Activated B cell treated with CpG ODN at 0.5 μM for 24 hours (primary cell): ENCODE results near the gene IMPA2. TPM values are rescaled to one million over a fixed set of nuclear protein-coding genes. Genes with fewer than 3 reads are reported as not detected.

Experiments used
- ATAC-seq: fragments of 200-7000 bp; cut with Tn5 transposase; one replicate; pipeline ENCODE4 v1.10.0; 2021; ENCODE audit warnings: low read depth, mild to moderate bottlenecking, moderate library complexity
- CTCF ChIA-PET: fragments of 350-600 bp; sonication (Branson Sonifier 250); formaldehyde crosslinking; loops from one replicate; lab custom pipeline; 2021; ENCODE audit warnings: antibody characterized with exemption; lab: Charles Lee
- POLR2A ChIA-PET: fragments of 350-600 bp; sonication (Branson Sonifier 250); formaldehyde crosslinking; loops from one replicate; lab custom pipeline; 2021; ENCODE audit warnings: antibody characterized with exemption; lab: Charles Lee
- DNase-seq: peaks from one replicate; pipeline ENCODE4 v3.0.0; 2022
- H3K27ac Mint-ChIP-seq: one replicate; pipeline ENCODE4 v1.8.0; 2020; ENCODE audit warnings: mixed read lengths
- H3K27me3 Mint-ChIP-seq: one replicate; pipeline ENCODE4 v1.8.0; 2021; ENCODE audit warnings: mixed read lengths
- H3K36me3 Mint-ChIP-seq: one replicate; pipeline ENCODE4 v1.8.0; 2021; ENCODE audit warnings: low read depth, mixed read lengths
- H3K4me1 Mint-ChIP-seq: one replicate; pipeline ENCODE4 v1.8.0; 2021; ENCODE audit warnings: mixed read lengths
- H3K4me3 Mint-ChIP-seq: one replicate; pipeline ENCODE4 v1.8.0; 2020; ENCODE audit warnings: mild to moderate bottlenecking, mixed read lengths
- H3K9me3 Mint-ChIP-seq: one replicate; pipeline ENCODE4 v1.8.0; 2020; ENCODE audit warnings: mixed read lengths
- CTCF ChIP-seq: fragments of 200-600 bp; IDR thresholded peaks from one replicate; pipeline ENCODE4 v1.8.0; 2022; ENCODE audit warnings: antibody characterized with exemption, mild to moderate bottlenecking
- intact Hi-C: fragments of 100-400 bp; cut with micrococcal nuclease; formaldehyde crosslinking; loops from one replicate; pipeline ENCODE4 v1.15.1; 2024
- total RNA-seq: library from RNA; stranded (reverse); gene quantifications from 2 replicates; pipeline ENCODE4 v1.2.3, GENCODE V29; 2022

Gene IMPA2
- total RNA-seq, 1 donor from 2014 or later: 7.5 TPM

- DNase-seq: no peak
- no peak for TF ChIP-seq CTCF
- intact Hi-C loops: no loop called here
- Mint-ChIP-seq H3K27me3 (no peaks in the 10 kb centered on the region), H3K9me3 (no peaks in the 10 kb centered on the region), H3K36me3 (no peaks in the 10 kb centered on the region), H3K4me1 (peaks cover 6% of the 10 kb centered on the region), H3K27ac (no peak overlapping the region), H3K4me3 (no peak overlapping the region)
- no peak for ATAC-seq
- ChIA-PET POLR2A (no interaction called here), CTCF (no interaction called here)
Observed at GRCh38 chr18:12027046-12027445, 45.7 kb downstream of the IMPA2 start.

- H3K4me1 Mint-ChIP-seq: peaks cover 6% of the 10 kb centered on the region
- DNase-seq: no peak
- no peaks in the 10 kb centered on the region for H3K27me3 Mint-ChIP-seq
- H3K4me3 Mint-ChIP-seq: no peak overlapping the region
- TF ChIP-seq CTCF: no peak
- POLR2A ChIA-PET: no interaction called here
- CTCF ChIA-PET: no interaction called here
- no peak overlapping the region for H3K27ac Mint-ChIP-seq
- H3K36me3 Mint-ChIP-seq: no peaks in the 10 kb centered on the region
- no peak for ATAC-seq
- intact Hi-C loops: no loop called here
- H3K9me3 Mint-ChIP-seq: no peaks in the 10 kb centered on the region
Observed at GRCh38 chr18:12027480-12027879, 46.2 kb downstream of the IMPA2 start.

- TF ChIP-seq CTCF: no peak
- H3K4me1 Mint-ChIP-seq: peaks cover 6% of the 10 kb centered on the region
- intact Hi-C loops: no loop called here
- no peaks in the 10 kb centered on the region for H3K27me3 Mint-ChIP-seq
- ATAC-seq (no peak), DNase-seq (no peak)
- ChIA-PET POLR2A (no interaction called here), CTCF (no interaction called here)
- H3K4me3 Mint-ChIP-seq: no peak overlapping the region
- H3K9me3 Mint-ChIP-seq: no peaks in the 10 kb centered on the region
- no peak overlapping the region for H3K27ac Mint-ChIP-seq
- H3K36me3 Mint-ChIP-seq: no peaks in the 10 kb centered on the region
Observed at GRCh38 chr18:12028040-12028628, 46.8 kb downstream of the IMPA2 start.

GRCh38 chr18:12028674-12029073, 47.4 kb downstream of the IMPA2 start:
- ATAC-seq: no peak
- Mint-ChIP-seq H3K9me3 (no peaks in the 10 kb centered on the region), H3K36me3 (no peaks in the 10 kb centered on the region), H3K27ac (no peak overlapping the region), H3K27me3 (no peaks in the 10 kb centered on the region), H3K4me3 (no peak overlapping the region), H3K4me1 (peaks cover 6% of the 10 kb centered on the region)
- no peak for TF ChIP-seq CTCF
- ChIA-PET CTCF (no interaction called here), POLR2A (no interaction called here)
- no peak for DNase-seq
- intact Hi-C loops: no loop called here

GRCh38 chr18:12029786-12030584, 48.7 kb downstream of the IMPA2 start:
- Mint-ChIP-seq H3K4me1 (peaks cover 15% of the 10 kb centered on the region), H3K9me3 (no peaks in the 10 kb centered on the region), H3K27ac (no peak overlapping the region), H3K4me3 (no peak overlapping the region), H3K36me3 (no peaks in the 10 kb centered on the region), H3K27me3 (no peaks in the 10 kb centered on the region)
- ChIA-PET CTCF (interaction anchor here (1.7 kb wide), 1 partner anchor 10 kb away, joined by 7 read pairs; no protein-coding TSS in a partner anchor), POLR2A (no interaction called here)
- DNase-seq (no peak), ATAC-seq (no peak)
- no peak for TF ChIP-seq CTCF
- intact Hi-C loops: no loop called here
